Stimulated activated CD4-positive, alpha-beta T cell treated with anti-CD3 and anti-CD28 coated beads, TNF-alpha, amount 100 ng/mL, for 4 hours (primary cell): ENCODE measurements around the gene CCDC159.

Source experiments
- DNase-seq, 3 experiments: peaks; one replicate each; pipeline ENCODE4 v3.0.0-alpha.2; 2020; ENCODE audit warnings: low read depth in 3 of 3

CCDC159 gene

GRCh38 chr19:11390359-11390758, 44.0 kb downstream of the CCDC159 start:
- DNase-seq = no peak

GRCh38 chr19:11390933-11391680, 44.8 kb downstream of the CCDC159 start:
- no peak for DNase-seq

GRCh38 chr19:11397089-11397610, 50.8 kb downstream of the CCDC159 start:
- DNase-seq = no peak

- no peak for DNase-seq
These were observed 53.3 kb downstream of the CCDC159 start for GRCh38 chr19:11399667-11400066.

- no peak for DNase-seq
These were observed 54.5 kb downstream of the CCDC159 start for GRCh38 chr19:11400798-11401197.

- no peak for DNase-seq
These were observed 55.7 kb downstream of the CCDC159 start for GRCh38 chr19:11401808-11402543.
